ENCODE results near the gene LGALS7. TPM values are rescaled to one million over a fixed set of nuclear protein-coding genes. Genes with fewer than 3 reads are reported as not detected.
A peak's percentile ranks its signal among the peaks of the same experiment; 100 is the strongest.

Gene LGALS7
- total and polyA plus RNA-seq, 2 of the 13 experiments (the other 11 are each of a cell fraction or from before 2014, with no cell fraction given) = 0.73 TPM; not detected in 1

DNA sequence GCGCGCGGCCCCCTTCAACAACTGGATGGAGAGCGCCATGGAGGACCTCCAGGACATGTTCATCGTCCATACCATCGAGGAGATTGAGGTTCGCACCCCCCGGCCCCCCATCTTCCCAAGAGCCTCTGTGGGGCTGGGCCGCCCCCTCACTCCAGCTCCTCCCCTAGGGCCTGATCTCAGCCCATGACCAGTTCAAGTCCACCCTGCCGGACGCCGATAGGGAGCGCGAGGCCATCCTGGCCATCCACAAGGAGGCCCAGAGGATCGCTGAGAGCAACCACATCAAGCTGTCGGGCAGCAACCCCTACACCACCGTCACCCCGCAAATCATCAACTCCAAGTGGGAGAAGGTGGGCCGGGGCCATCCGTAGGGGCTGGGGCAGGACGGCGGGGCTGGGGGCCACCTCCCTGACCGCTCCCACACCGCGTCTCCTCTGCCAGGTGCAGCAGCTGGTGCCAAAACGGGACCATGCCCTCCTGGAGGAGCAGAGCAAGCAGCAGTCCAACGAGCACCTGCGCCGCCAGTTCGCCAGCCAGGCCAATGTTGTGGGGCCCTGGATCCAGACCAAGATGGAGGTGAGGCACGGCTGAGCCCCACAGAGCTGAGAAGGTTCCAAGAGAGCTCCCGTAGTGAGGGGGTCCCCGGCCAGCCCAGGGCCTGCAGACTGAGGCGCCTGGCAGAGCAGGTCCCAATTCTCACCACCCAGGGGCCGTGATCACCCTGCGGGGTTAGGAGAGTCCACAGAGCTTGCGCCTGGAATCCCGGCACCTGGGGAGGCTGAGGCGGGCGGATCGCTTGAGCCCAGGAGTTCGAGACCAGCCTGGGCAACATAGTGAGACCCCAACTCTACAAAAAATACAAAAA lies 49.1 kb downstream of the LGALS7 start:
- Histone ChIP-seq H3K27me3 (ENCODE audit: control insufficient read depth in 1 of 2, insufficient read depth in 2 of 2, low read length in 2 of 2) (no peaks in the 10 kb centered on the region), H3K9me3 (ENCODE audit: low read length) (no peaks in the 10 kb centered on the region), H2AFZ (ENCODE audit: low read length) (no peak overlapping the region), H3K4me2 (ENCODE audit: low read depth, low read length) (no peak overlapping the region), H3K4me3 (replicated peaks in 1 of 3; ENCODE audit: insufficient read depth in 1 of 3, low read depth in 2 of 3, low read length in 3 of 3) (no peak overlapping the region), H3K9ac (ENCODE audit: insufficient read depth, low read depth, low read length) (no peak overlapping the region), H3K36me3 (replicated peaks in 1 of 2; ENCODE audit: control insufficient read depth in 1 of 2, insufficient read depth in 2 of 2, low read length in 2 of 2) (peaks cover 27 to 59% of the 10 kb centered on the region in 2 experiments), H3K79me2 (ENCODE audit: insufficient read depth, low read length) (no peaks in the 10 kb centered on the region), H3K27ac (ENCODE audit: extremely low read length, insufficient read depth, low read length) (no peak overlapping the region), H3K4me1 (ENCODE audit: insufficient read depth, low read length) (peaks cover 42% of the 10 kb centered on the region), H4K20me1 (ENCODE audit: insufficient read depth, low read length) (no peaks in the 10 kb centered on the region)
- 95% methylated on average over 25 of the region's 42 CpGs for WGBS (ENCODE audit: low lambda C conversion rate)
- POLR2A ChIA-PET = interaction anchor here (1.4 to 3.2 kb wide), 3 partner anchors 41 to 77 kb away, joined by 3 to 13 read pairs (median 5); partner anchors contain the start of gene ACTN4
- CTCF ChIA-PET (ENCODE audit: low intra/inter-chr PET ratio, low total read pairs) = no interaction called here
- intact Hi-C loops (cut with micrococcal nuclease; ENCODE audit: unreplicated experiment) = loop anchor here (2.0 to 5.0 kb wide), 2 partner anchors 23 to 72 kb away; no protein-coding TSS in a partner anchor
- ATAC-seq = no peak
- in situ Hi-C loops (cut with HindIII; ENCODE audit: extremely low pct_ligation_motif_present, low pct_unique_long_range_greater_than_20kb) = no loop called here
- FAIRE-seq = no peak
- BruUV-seq (replicated peaks) = TSS peak; percentile 46
- TF ChIP-seq ZC3H13 (CRISPR knock-in tag; IDR thresholded peaks at IDR 0.05) (no peak), ZNF460 (CRISPR knock-in tag; IDR thresholded peaks at IDR 0.05; ENCODE audit: borderline replicate concordance) (no peak), NR2F1 (CRISPR knock-in tag; IDR thresholded peaks at IDR 0.05) (no peak), FIP1L1 (IDR thresholded peaks at IDR 0.05; ENCODE audit: borderline replicate concordance, insufficient read depth, low read depth, low read length) (no peak), HDAC2 (CRISPR knock-in tag; IDR thresholded peaks at IDR 0.05) (no peak), AGO2 (optimal IDR thresholded peaks at IDR 0.05; ENCODE audit: low read depth, low read length) (peak; percentile 81), ASH2L (IDR thresholded peaks at IDR 0.05; ENCODE audit: insufficient read length, low read depth, low read length) (no peak), SMAD3 (CRISPR knock-in tag; IDR thresholded peaks at IDR 0.05) (no peak), TEAD3 (CRISPR knock-in tag; optimal IDR thresholded peaks at IDR 0.05; ENCODE audit: borderline replicate concordance) (no peak), BCLAF1 (IDR thresholded peaks at IDR 0.05) (no peak), THAP11 (CRISPR knock-in tag; IDR thresholded peaks at IDR 0.05) (no peak), ZNF121 (CRISPR knock-in tag; IDR thresholded peaks at IDR 0.05) (peak; percentile 63; the same call in 1 of the 2 replicates), ZNF292 (CRISPR knock-in tag; IDR thresholded peaks at IDR 0.05; ENCODE audit: borderline replicate concordance, low read depth) (no peak)
- TF ChIP-seq, protein P1, sequence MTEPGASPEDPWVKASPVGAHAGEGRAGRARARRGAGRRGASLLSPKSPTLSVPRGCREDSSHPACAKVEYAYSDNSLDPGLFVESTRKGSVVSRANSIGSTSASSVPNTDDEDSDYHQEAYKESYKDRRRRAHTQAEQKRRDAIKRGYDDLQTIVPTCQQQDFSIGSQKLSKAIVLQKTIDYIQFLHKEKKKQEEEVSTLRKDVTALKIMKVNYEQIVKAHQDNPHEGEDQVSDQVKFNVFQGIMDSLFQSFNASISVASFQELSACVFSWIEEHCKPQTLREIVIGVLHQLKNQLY (CRISPR knock-in tag; IDR thresholded peaks at IDR 0.05) = no peak
- DNase-seq (ENCODE audit: low spot score) = no peak

All from HepG2 (cell line).